Neural progenitor cell (in vitro differentiated cells): ENCODE results near the gene HABP4.

ENCODE experiments used
- CTCF ChIP-seq: fragments of 200-600 bp; sonication (generic); IDR thresholded peaks from 2 replicates; pipeline ENCODE4 v1.5.1; 2017; ENCODE audit warnings: antibody characterized with exemption, mild to moderate bottlenecking
- EZH2 ChIP-seq: fragments of 200-600 bp; sonication (generic); IDR thresholded peaks from 2 replicates; pipeline ENCODE4 v1.6.1; 2017; ENCODE audit warnings: antibody characterized with exemption, mild to moderate bottlenecking, moderate library complexity

GRCh38 chr9:96523374-96523773 lies 73.4 kb downstream of the HABP4 start:
- TF ChIP-seq CTCF (no peak), EZH2 (no peak)
